Right lobe of liver (tissue), 6 donors: ENCODE measurements around the gene NKX2-3. TPM values are rescaled to one million over a fixed set of nuclear protein-coding genes. Genes with fewer than 3 reads are reported as not detected.

Source experiments
- ATAC-seq, 4 donors: fragments of 200-7000 bp; cut with Tn5 transposase; one replicate each; pipeline ENCODE4 v1.9.1; 2020; ENCODE audit warnings: mild to moderate bottlenecking in 4 of 4, moderate library complexity in 4 of 4
- DNase-seq, 3 donors: peaks; one replicate each; pipeline ENCODE4 v3.0.0-alpha.2; 2020
- H3K27ac ChIP-seq, 3 donors: fragments of 200-600 bp; one replicate each; pipeline ENCODE4 v1.8.0; 2022
- H3K27me3 ChIP-seq, 2 donors: fragments of 200-600 bp; one replicate each; pipeline ENCODE4 v1.8.0; 2022
- H3K36me3 ChIP-seq, 4 donors: fragments of 200-600 bp; sonication (generic) in 1 of 4; one replicate each; pipeline versions ENCODE4 v1.5.1 to v1.8.0; 2017 to 2022; ENCODE audit warnings: control low read depth in 1 of 4
- H3K4me1 ChIP-seq, 4 donors: fragments of 200-600 bp; sonication (generic) in 1 of 4; one replicate each; pipeline versions ENCODE4 v1.5.1 to v1.8.0; 2017 to 2022; ENCODE audit warnings: control low read depth in 1 of 4
- H3K4me3 ChIP-seq, 3 donors: fragments of 200-600 bp; one replicate each; pipeline ENCODE4 v1.8.0; 2022
- H3K9me3 ChIP-seq, 4 donors: fragments of 200-600 bp; sonication (generic) in 1 of 4; one replicate each; pipeline versions ENCODE4 v1.5.1 to v1.8.0; 2017 to 2022; ENCODE audit warnings: control low read depth in 1 of 4
- CTCF ChIP-seq, 4 donors: fragments of 200-600 bp in 3 of 4; fragments of 450-650 bp in 1 of 4; IDR thresholded peaks; one replicate each; pipeline versions ENCODE4 v1.5.1 to v1.8.0; 2016 to 2022; ENCODE audit warnings: antibody characterized with exemption in 4 of 4, mild to moderate bottlenecking in 2 of 4
- POLR2A ChIP-seq: fragments of 450-650 bp; IDR thresholded peaks from one replicate; pipeline ENCODE4 v1.6.1; 2017; ENCODE audit warnings: antibody characterized with exemption, mild to moderate bottlenecking
- WGBS: methylation state at CpG from one replicate; pipeline ENCODE4 v1.1.6; 2018; ENCODE audit warnings: low coverage, low lambda C conversion rate; ENCODE audit not compliant: insufficient coverage; ENCODE audit errors: missing lambda C conversion rate; 5-methylcytosine and 5-hydroxymethylcytosine counted together
- intact Hi-C, 2 donors: fragments of 100-400 bp; cut with DNase I; formaldehyde crosslinking; loops; one replicate each; pipeline versions ENCODE4 v1.11.2 to v1.14.1; 2022
- total RNA-seq, 6 experiments: library from RNA; depleted of rRNA in 2 of 6; stranded (reverse); fragments of >200 nt in 2 of 6; fragmentation: NEBNext Ultra II Directional in 3 of 6; extraction: Animal tissue kit (Norgen Biotek cat#: 25700) in 3 of 6; gene quantifications; one replicate each; pipeline versions ENCODE4 v1.1.0 to v1.2.4, GENCODE V29; 2016 to 2023
- donor health status: DM: no; HTN: yes; CAD: no.
- donor health status: DM: no; HTN: no; CAD: no.
- donor health status: DM: no; HTN: no; CAD: no.
- donor health status: DM: no; HTN: yes; CAD: no.
- donor health status: DM: no; HTN: yes; CAD: no.

Gene NKX2-3
- total RNA-seq, 6 experiments from 2014 or later, result 0.18 TPM; not detected in 5

GRCh38 chr10:99539820-99540219 lies 7.1 kb downstream of the NKX2-3 start:
- DNase-seq (no peak), ATAC-seq (no peak)
- H3K27me3 ChIP-seq, result peaks cover 17 to 52% of the 10 kb centered on the region in 2 donors
- TF ChIP-seq POLR2A (no peak), CTCF (IDR thresholded peaks at IDR 0.05) (no peak)
- peaks cover 0 to 23% (median 0%) of the 10 kb centered on the region in 4 donors for H3K4me1 ChIP-seq
- WGBS, result 6% methylated on average over 1 of the region's 1 CpG
- intact Hi-C loops, result no loop called here
- no peaks in the 10 kb centered on the region for H3K9me3 ChIP-seq
- no peak overlapping the region for H3K4me3 ChIP-seq
- no peaks in the 10 kb centered on the region for H3K36me3 ChIP-seq
- no peak overlapping the region for H3K27ac ChIP-seq

- Histone ChIP-seq H3K9me3 (no peaks in the 10 kb centered on the region), H3K4me1 (peaks cover 0 to 23% (median 0%) of the 10 kb centered on the region in 4 donors), H3K27me3 (peaks cover 15 to 50% of the 10 kb centered on the region in 2 donors), H3K36me3 (no peaks in the 10 kb centered on the region), H3K27ac (no peak overlapping the region), H3K4me3 (no peak overlapping the region)
- ATAC-seq, result no peak
- WGBS, result 0% methylated on average over 13 of the region's 28 CpGs
- intact Hi-C loops, result no loop called here
- no peak for TF ChIP-seq CTCF (IDR thresholded peaks at IDR 0.05)
- TF ChIP-seq POLR2A, result no peak
- DNase-seq, result no peak
Observed at GRCh38 chr10:99540306-99540656, 7.5 kb downstream of the NKX2-3 start.

- DNase-seq (peak in 2 of 3 donors; percentile 56 to 61), ATAC-seq (peak; percentile 85 to 94 (median 91))
- no peak overlapping the region for H3K4me3 ChIP-seq
- no peak overlapping the region for H3K27ac ChIP-seq
- H3K27me3 ChIP-seq, result peaks cover 11 to 45% of the 10 kb centered on the region in 2 donors
- TF ChIP-seq CTCF (IDR thresholded peaks at IDR 0.05) (no peak), POLR2A (no peak)
- H3K4me1 ChIP-seq, result peaks cover 0 to 17% (median 0%) of the 10 kb centered on the region in 4 donors
- no peaks in the 10 kb centered on the region for H3K9me3 ChIP-seq
- 5% methylated on average over 27 of the region's 49 CpGs for WGBS
- intact Hi-C loops, result no loop called here
- H3K36me3 ChIP-seq, result no peaks in the 10 kb centered on the region
Observed at GRCh38 chr10:99540657-99541531, 8.2 kb downstream of the NKX2-3 start.

DNA sequence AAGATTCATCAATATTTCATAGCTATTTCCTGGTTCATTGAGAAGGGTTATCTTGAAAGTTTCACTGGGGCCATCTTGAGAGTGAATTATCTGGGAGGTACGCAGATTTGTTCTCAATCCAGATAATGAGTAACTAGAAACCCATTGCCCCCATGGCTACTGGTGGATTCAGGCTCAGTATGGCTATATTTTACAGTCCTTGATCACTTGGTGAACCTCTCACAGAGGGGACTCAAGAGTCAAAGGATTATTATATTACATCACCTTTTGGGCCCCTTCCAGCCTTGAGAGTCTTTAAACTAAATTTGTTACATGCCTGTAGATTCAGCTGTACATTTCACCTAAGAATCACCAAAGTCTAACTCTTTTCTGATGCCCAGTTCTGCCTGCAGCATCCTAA lies 11.6 kb downstream of the NKX2-3 start:
- H3K9me3 ChIP-seq, result no peaks in the 10 kb centered on the region
- intact Hi-C loops, result no loop called here
- H3K4me3 ChIP-seq, result no peak overlapping the region
- H3K4me1 ChIP-seq, result peaks cover 0 to 8% (median 0%) of the 10 kb centered on the region in 4 donors
- WGBS, result 78% methylated on average over 1 of the region's 1 CpG
- DNase-seq, result no peak
- no peak for ATAC-seq
- H3K27me3 ChIP-seq, result peaks cover 0 to 23% of the 10 kb centered on the region in 2 donors
- TF ChIP-seq CTCF (IDR thresholded peaks at IDR 0.05), result no peak
- no peak for TF ChIP-seq POLR2A
- H3K27ac ChIP-seq, result no peak overlapping the region
- no peaks in the 10 kb centered on the region for H3K36me3 ChIP-seq
